Stimulated activated CD4-positive, alpha-beta T cell treated with anti-CD3 and anti-CD28 coated beads, Interleukin-4, amount 100 ng/mL, for 48 hours (primary cell): ENCODE data around the gene IFT20.
A peak's percentile ranks its signal among the peaks of the same experiment; 100 is the strongest.

Experiments
- DNase-seq, 2 donors: peaks; one replicate each; pipeline ENCODE4 v3.0.0-alpha.2; 2020; ENCODE audit warnings: low read depth in 2 of 2

Gene IFT20

DNA sequence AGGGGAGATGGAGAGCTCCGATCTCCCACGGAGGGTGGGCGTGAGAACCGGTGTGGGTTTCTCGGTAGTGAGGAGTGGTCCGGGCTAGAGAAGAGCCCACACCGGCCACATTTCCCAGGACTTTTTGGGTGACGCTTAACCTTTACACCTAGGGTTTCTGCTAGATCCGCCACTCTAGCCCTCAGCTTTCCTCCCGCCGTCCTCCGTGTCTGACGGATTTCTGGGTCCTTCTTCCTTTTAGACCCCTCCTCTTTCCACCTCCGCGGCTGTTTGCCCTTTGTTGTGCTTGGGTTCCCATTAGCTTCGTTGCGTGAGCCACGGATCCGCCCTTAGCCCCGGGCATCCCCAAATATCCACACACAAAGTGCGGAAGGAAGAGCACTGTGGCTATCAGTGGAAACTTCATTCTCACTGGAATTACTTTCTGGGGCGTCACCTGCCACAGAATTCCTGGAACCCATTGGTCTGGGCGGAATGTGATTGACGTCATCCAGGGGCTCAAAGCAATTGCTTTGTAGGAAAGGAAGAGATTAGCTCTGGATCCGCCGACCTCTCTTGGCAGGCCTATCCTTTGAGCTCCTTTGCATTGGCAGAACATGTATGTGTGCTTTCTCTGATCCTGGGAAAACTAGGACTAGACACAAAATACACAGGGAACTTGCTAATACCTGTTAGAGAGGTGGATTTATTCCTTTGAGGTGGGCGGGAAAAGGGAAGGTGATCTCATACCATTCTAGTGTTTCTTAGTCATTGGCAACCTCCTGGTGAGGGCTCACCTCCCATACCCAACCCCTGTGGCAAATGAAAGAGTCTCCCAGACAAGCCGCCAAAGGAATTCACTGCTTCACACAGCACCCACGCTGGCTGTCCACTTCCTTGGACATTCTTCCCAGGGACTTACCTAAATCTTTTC, 943 bp upstream of the IFT20 start:
- no peak for DNase-seq

DNA sequence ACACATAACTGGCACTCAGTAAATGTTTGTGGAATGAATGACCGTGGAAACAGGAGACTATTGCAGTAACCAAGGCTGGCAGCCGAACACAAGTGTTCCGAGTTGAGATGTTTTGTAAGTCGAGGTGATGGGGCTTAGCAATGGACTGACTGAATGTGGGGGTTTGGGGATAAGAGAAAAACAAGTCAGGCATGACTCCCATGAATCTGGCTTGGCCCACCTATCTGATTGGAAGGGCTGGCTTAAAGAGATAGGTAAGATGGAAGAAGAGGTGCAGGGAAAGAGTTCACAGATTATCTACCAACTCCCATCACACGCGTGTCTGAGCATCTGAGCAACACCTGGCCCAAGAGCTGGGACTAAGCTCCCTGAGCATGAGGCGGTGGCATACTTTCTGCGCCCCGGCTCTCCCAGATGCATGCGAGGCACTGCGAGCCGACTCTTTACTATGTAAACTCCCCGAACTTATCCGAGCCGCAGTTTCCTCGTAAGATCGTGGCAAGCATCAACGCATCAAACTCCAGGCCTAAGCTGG, 539 bp downstream of the IFT20 start:
- DNase-seq, result no peak

DNA sequence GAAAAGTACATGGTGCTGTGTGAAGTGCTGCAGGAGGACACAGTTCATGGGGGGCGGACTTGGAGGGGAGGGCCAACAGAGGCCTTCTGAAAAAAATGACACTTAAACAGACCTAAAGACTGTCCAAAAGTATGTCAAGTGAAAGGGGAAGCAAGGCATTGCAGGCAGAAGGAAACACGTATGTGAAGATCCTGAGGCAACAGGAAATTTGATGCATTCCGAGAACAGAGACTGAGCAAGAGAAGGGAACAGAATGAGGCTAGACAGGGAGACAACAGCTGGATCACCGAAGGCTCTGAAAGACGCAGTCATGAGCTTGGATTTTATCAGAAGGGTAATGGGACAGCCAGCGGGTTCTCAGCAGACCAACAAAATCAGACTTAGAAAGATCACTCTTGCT, 1.1 kb downstream of the IFT20 start:
- DNase-seq, result no peak

DNA sequence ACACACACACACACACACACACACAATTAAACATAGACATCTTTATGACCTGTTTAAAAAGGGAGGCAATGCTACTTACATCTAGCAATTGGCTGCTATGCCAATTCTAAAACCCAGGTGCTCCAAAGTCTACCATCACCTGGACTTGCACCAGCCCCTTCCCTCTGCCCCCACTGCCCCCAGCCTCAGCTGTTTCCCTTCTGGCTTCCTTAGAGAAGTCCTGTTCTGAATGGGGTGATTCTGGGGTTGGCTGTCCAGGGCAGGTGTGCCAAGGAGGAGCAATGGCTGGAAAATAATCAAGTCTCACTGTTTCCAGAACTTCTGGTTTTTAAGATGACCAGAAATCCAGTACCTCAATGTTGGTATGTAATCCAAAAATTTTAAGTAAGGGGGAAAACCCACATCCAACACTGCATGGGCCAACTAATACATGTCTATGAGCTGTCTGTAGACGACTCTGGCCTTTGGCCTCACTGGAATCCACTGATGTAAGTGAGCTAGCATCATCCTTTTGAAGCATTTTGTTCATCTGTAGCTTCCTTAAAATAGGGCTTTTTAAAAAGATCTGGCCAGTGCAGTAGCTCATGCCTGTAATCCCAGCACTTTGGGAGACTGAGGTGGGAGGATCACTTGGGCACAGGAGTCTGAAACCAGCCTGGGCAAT, 2.1 kb downstream of the IFT20 start:
- DNase-seq, result no peak

DNA sequence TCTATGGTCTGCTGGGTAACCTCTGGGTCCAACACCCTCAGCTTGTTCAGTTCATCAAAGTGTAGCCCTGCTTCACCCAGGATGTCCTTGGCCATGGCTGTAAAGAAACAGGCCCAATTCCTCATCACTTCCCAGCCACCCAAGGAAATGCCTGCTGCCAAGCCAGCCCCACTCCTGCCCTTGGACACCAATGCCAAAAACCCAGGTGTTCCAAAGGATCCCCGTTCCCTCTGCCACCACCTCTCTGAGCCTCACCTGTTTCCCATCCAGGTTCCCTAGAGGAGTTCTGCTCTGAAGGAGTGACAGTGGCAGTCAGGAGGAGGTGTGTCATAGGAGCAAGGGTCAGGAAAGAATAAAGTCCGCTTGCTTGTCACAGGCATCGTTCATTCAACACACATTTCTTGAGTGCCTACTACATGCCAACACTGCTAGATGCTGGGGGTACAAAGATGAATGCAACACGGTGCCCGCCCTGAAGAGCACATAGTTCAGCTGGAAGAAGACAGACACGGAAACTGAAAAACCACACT, 3.3 kb downstream of the IFT20 start:
- DNase-seq, result no peak

DNA sequence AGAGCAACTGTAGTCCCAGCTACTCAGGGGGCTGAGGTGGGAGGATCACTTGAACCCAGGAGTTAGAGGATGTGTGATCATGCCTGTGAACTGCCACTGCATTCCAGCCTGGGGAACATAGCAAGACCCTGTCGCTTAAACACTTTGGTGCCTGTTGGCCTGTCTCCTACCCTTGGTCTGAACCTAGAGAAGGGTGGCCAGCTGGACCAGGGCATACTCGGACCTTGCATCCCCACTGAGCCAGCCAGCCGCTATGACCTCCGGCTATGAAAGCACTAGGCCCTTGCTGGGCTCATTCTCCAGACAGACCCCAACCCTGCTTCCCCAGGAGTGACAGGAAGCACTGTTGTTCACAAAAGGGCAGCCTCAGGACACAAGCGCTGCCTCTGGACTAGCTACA, 4.6 kb downstream of the IFT20 start:
- no peak for DNase-seq

DNA sequence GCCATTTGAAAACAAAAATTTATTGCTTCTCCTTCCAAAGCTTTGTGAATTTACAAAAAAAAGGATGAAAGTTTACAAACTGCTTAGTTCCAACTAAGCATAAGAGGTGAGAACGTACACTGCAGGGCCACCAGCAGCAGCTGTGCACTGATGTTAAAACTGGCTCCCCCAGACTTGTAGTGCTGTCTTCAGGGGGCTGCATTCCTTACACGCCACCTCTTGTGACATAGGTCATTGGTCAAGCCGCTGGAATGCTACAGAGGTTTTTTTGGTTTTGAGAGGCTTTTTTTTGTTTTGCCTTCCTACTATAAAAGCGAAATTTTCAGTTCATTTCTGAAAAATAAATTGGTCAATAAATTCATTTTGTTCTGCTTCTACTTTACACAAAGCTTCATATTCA, 6.9 kb downstream of the IFT20 start:
- DNase-seq, result no peak

DNA sequence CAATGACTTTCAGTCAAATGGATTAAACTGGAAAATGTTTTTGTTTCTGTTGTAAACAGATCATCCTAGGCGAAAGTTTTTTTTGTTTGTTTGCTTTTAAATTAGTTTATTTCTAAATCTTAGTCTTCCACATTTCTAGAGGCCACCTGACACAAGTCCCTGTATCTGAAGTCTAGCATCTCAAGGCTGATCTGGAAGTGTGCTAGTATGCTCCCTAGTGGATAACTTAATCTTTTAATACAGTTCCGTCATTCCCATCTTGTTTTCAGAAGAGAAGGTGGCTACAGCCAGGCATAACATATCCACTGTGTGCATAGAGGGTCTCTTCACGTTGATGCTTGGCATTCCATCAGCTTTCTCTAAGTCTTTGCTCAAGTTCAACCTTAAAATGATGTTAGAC, 7.6 kb downstream of the IFT20 start:
- DNase-seq, result no peak

DNA sequence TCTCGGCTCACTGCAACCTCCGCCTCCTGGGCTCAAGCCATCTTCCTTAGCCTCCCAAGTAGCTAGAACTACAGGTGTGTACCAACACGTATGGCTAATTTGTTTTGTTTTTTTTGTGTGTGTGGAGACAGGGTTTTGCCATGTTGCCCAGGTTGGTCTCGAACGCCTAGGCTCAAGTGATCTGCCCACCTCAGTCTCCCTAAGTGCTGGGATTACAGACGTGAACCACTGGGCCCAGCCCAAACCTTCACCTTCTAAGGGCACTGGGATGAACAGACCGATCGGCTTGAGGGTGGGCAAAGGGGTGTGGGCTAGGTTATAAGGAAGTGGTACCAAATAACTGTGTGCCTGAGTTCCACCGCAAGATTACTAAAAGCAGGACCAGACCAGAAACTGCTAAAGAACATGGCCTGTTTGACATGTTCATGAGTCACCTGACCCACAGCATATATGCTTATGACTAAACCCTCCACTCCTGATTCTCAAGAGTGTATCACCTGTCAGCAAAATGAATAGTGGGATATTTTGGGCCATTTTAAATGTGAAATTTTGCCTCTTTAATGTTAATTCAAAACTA, 8.2 kb downstream of the IFT20 start:
- no peak for DNase-seq

DNA sequence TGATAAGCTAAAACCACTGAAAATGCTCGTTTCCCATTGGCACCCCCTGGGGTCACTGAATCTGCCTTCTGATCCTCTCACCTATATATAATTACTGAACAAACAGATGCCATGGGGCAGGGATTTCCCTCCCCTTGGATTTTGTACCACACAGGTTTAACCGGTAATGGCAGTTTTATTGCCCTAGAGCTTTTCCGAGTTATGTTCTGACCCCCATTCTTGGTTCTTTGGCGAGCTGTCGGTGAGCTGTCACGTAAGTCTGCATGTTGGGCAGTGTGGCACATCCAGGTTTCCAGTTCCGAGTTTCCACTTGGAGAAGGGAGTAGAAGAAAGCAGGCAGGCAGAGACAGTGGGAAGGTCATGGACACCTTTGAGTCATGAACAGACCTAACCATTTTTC, 9.2 kb downstream of the IFT20 start:
- no peak for DNase-seq

DNA sequence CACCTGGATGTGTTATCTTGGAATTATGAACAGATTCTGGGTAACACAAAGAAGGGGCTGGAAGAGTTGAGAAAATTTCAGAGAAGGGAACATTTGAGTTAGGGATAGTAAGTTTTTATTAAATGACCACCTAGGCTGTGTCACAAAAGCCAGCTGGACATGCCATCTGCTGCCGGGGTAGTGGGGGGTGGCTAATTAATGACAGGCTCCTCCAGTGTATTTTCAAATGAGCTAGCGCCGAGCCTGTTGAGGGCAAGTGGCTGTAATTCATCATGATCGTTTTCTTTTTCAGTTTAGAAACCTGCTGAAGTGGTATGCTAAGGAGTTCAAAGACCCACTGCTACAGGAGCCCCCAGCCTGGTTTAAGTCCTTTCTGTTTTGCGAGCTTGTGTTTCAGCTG, 10.1 kb downstream of the IFT20 start:
- DNase-seq, result no peak

DNA sequence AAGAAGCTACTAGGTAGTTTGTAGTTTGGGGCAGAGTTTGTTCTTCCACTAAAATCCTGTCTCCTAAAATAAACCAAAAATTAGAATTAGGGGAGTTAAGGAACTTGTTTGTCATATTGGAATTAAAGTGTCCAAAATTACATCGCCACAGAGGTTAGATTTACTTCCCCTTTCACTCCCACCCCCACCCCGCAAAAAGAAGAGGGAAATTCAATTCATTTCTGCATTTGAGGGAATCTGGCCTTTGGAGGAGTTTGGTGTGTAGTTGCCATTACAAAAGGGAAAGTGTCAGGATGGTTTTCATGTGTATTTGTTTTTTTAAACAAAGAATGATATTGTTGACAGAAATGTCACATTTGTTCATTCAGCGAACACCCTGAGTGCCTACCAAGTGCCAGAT, 10.5 kb downstream of the IFT20 start:
- no peak for DNase-seq

DNA sequence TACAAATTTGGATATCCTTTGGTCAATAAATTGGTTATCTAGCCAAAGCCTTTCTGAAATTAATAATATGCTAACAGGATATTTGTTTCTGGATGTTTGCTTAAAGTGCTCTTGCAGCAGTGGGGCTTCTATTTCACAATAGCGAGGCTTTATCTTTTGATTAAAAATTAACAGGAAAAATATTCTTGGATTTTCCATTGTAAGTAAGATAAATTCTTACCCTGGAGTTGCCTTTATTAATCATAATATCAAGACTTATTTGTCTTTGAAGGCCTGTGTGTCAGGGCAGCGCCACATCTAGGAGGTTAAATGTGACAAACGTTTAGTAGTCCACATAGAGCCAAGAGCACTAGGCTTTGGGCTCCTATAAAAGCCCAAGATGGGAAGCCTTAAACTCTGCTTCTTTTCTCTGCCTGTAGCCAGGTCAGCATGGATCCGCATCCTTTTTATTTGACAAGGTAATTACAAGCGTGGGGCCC, 11.0 kb downstream of the IFT20 start:
- no peak for DNase-seq

DNA sequence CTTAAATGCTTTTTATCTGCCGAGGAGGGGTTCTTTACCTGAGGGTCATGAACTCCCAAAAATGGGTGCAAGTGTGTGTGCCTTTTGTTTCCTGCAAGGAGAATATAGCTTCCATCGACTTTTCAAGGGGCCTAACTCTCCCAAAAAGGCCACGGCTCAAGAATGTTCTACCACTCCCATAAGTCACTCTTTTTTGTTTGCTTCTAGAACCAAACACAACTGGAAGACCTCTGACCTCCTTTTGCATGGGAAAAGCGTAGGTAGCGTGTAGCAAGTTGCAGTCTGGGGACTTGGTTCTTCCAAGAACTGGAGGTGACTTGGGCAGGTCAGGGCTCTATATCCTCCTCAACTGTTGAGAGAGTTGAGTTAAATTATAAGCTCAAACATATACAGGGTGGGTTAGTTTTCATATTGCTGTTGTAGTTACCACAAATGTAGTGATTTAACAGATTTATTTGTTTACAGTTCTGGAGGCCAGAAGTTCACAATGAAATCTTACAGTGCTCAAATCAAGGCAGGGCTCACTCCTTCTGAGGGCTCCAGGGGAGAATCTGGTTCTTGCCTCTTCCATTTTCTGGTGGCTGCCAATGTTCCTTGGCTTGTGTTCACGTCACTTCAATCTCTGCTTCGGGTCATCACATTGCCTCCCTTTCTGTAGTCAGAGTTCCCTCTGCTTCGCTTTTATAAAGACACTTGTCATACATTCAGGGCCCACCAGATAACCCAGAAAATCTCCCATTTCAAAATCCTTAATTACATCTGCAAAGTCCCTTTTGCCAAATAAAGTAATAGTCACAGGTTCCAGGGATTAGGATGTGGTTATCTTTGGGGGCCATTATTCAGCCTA, 14.8 kb downstream of the IFT20 start:
- DNase-seq, result no peak

DNA sequence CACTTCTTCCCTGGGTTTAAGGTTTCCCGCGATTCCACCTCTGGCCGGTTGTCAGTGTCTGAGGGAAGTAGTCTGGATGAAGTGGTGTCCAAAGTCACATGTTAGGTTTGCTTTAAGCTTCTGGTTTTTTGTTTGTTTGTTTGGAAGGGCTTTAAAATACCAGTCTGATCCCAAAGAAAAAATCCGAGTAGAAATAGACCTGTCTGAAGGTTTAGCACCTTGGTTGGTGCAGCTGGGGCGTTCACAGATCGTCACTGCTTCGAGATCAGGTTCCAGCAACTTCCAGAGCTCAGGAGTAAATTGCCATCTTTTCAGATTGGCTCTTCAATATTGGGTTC, 15.7 kb downstream of the IFT20 start:
- no peak for DNase-seq

DNA sequence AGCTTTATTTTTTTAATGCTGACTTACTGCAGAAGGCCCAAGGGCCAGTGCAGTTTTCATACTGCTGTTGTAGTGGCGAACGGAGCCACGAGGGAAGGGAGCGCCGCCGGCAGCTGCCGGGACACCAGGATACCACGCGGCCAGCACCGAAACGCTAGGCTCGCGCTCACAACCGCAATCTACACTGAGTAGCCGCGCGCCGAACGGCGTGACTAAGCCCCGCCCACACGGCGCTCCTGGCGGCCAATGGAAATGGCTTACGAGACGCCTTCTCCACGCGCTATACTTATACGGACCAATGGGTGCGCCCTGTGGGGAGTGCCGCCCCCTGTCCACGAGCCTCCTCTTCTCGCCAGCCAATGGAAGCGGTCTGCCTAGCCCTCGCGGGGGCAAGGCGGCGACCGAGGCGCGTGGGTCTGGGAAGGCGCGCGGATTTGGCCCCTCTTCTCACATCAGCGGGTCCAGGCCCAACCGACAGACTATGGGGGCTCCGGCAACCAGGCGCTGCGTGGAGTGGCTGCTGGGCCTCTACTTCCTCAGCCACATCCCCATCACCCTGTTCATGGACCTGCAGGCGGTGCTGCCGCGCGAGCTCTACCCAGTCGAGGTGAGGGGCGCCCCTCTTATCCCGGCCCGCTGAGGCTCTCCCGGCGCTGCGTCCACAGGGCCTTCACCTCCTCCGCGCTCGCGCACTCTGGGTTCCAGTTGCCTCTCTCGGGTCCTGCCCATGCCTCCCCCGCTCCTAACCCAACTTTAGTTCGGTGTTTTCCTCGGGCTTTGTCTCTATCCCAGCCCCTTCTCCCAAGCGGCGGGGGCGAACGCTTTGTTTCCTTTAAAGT, 16.3 kb downstream of the IFT20 start, which contains the start of gene TMEM97:
TSS of gene TMEM97 (plus strand) at position 442 of the 839 bp plus-strand sequence. CDS start at position 482, 40 bp downstream.
- DNase-seq, result peak; percentile 94 to 97

DNA sequence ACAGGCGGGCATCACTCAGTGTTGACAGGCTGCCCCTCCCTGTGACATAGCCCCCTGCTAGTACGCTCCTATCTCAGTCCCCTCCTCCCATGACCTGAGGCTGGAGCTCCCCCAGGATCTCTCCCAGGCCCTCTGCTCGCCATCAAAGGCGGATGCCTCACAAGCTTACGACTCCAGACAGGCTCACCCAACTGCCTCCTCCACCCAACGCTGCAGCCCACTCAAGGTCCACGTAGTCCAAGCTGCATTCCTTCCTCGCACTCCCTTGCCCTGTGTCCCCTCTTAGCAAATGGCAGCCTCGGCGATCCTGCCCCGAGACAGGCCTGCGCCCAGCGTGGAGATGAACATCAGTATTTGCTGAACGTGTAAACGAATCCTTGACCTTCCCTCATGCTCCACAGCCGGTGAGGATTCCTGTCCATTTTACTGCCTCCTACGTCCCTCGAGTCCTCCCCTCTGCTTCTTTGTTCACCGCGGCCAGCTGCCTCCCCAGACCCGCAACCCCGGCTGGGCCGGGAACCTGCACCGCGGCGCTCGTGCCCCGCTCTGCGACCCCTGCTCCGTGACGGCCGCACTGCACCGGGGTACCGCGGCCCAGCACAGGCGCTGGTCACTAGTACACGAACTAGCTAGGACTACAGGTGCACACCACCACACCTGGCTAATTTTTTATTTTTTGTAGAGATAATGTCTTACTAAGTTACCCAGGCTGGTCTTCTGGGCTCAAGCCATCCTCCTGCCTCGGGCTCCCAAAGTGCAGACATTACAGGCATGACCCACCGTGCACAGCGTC, 17.1 kb downstream of the IFT20 start:
- DNase-seq, result no peak

DNA sequence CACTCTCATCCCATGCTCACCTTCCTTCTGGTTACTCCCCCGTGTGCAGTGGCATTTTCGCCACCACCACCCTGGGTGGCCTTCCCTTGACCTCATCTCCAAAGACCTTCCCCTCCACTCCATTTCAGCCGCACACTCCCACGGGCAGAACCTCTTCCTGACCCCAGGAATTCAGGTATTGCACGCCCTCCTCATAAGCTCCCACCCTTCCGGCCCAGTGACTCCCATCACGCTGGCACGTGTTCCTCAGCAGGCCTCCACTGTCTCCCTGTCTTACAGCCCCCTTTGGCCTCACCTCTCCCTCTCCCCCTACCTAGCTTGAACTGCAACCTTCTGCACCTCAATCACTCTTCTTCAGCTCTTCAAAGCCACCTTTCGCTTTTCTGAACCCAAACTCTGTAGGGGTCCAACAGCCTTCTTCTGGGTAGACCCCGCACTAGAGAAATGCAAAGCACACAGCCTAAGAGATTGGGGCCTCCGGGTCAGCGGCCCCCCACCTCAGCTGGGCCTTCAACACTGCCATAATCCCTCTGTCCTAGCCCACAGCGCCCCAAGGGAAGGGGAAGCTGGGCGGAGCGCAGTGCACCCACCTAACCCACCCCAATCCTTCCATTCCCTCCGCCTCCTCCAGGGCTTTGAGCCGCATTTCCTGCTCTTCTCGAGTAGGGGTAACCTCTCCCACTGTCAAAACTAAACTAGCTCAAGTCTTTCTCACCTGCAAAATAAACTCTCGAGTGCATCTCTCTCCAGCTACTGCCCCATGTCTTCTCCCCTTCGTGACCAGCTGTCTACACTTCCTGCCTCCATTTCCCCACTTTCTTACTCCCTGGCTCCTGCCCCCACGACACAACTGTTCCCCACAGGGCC, 17.9 kb downstream of the IFT20 start:
- no peak for DNase-seq
